Muscle layer of duodenum (tissue), 2 donors: ENCODE data around the gene SPTSSB.

Source experiments
- H3K27ac ChIP-seq: one replicate; pipeline ENCODE4 v1.7.0; 2013; ENCODE audit warnings: mild to moderate bottlenecking, low read length
- H3K27me3 ChIP-seq: one replicate; pipeline ENCODE4 v1.7.0; 2013; ENCODE audit warnings: low read depth, mild to moderate bottlenecking, control low read depth, low read length
- H3K36me3 ChIP-seq, 2 donors: one replicate each; pipeline ENCODE4 v1.7.0; 2013; ENCODE audit warnings: low read length in 2 of 2, control low read depth in 1 of 2, mild to moderate bottlenecking in 1 of 2; ENCODE audit not compliant: insufficient read depth in 2 of 2, control insufficient read depth in 1 of 2
- H3K4me1 ChIP-seq, 2 donors: one replicate each; pipeline ENCODE4 v1.7.0; 2013; ENCODE audit warnings: low read length in 2 of 2, mild to moderate bottlenecking in 2 of 2, control low read depth in 1 of 2, moderate library complexity in 1 of 2; ENCODE audit not compliant: insufficient read depth in 2 of 2, control insufficient read depth in 1 of 2
- H3K4me3 ChIP-seq, 2 donors: one replicate each; pipeline ENCODE4 v1.7.0; 2013; ENCODE audit warnings: low read length in 2 of 2, low read depth in 1 of 2, mild to moderate bottlenecking in 1 of 2
- H3K9me3 ChIP-seq, 2 donors: one replicate each; pipeline ENCODE4 v1.7.0; 2013; ENCODE audit warnings: low read length in 2 of 2, control low read depth in 1 of 2, mild to moderate bottlenecking in 1 of 2; ENCODE audit not compliant: control insufficient read depth in 1 of 2
- donor health status: healthy.

The SPTSSB gene

DNA sequence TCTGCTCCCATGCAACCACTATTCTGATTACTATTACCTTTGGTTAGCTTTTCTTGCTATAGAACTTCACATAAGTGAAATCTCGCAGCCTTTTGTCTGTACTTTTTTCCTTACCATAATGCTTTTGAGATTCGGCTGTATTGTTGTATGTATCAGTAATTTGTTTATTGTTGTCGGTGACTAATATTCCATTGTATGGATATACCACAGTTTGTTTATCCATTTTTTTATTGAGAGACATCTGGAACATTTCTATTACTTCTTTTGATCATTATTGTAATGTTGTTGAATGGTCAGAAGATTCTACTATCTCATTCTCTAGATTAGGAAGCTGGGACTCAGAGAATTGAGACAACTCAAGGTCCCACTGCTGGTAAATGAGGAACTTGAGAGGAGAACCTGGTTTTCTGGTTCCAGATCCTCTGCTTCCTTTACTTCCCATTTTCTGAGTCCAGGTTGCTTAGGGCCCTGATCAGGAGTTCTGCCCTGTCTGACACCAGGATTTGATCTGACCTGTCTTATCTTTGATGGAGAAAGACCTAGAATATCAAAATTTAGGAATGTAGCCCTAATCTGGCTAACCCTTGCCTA is 18.2 kb upstream of the SPTSSB start:
- no peak overlapping the region for H3K27ac ChIP-seq
- no peak overlapping the region for H3K4me3 ChIP-seq
- no peaks in the 10 kb centered on the region for H3K27me3 ChIP-seq
- H3K4me1 ChIP-seq = no peaks in the 10 kb centered on the region
- H3K9me3 ChIP-seq = no peaks in the 10 kb centered on the region
- no peaks in the 10 kb centered on the region for H3K36me3 ChIP-seq

- no peaks in the 10 kb centered on the region for H3K36me3 ChIP-seq
- H3K27me3 ChIP-seq = no peaks in the 10 kb centered on the region
- H3K4me3 ChIP-seq = no peak overlapping the region
- no peak overlapping the region for H3K27ac ChIP-seq
- no peaks in the 10 kb centered on the region for H3K4me1 ChIP-seq
- no peaks in the 10 kb centered on the region for H3K9me3 ChIP-seq
These were observed 17.5 kb upstream of the SPTSSB start for GRCh38 chr3:161388855-161389254.

- Histone ChIP-seq H3K4me3 (no peak overlapping the region), H3K9me3 (no peaks in the 10 kb centered on the region), H3K4me1 (no peaks in the 10 kb centered on the region), H3K27ac (no peak overlapping the region), H3K27me3 (no peaks in the 10 kb centered on the region), H3K36me3 (no peaks in the 10 kb centered on the region)
These were observed 15.9 kb upstream of the SPTSSB start for GRCh38 chr3:161386991-161387770.

DNA sequence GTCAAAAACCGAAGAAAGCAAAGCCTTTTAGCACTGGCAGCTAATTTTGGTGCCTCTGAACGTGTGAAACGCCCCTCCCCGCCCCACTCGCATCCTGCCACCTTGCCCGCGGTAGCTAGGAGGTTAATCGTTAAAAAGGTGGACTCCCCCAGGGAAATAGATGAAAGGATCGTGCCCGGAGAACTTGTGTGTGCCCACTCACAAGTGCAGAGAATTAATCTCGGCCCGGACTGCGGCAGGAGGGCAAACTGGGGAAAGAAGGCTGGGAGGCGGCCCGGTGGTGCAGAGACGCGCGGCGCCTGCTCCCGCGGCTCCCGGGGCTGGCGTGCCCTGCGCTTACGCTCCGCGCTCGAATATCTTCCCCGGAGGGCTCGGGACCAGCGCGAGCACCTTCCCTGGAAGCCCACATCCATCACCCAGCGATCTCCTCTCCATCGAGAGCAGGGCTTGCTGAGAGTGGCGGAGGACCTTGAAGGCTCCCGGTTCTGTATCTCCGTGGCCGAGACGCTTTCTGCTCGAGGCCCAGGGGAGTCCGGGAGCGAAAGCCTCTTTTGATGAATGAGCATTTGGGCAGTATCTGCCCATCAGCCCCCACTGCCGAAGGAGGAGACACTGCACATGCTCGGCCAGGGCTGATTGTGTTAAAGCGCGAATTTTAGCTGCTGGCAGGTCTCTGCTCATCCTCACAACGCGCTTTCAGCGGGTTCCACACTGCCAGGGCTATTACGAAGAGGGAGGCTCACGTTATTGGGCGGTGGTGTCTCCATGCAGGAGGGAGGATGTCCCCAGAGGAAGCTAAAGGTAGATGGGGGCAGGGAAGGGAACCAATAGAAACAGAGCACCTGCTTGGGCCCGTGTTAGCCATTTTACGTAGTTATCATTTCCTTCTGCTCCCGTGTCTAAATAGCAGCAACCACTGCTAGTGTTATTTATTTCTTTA is 1.3 kb upstream of the SPTSSB start:
- peaks cover 3 to 18% of the 10 kb centered on the region in 2 donors for H3K4me1 ChIP-seq
- H3K4me3 ChIP-seq = peak overlapping the region; percentile 65 to 90
- H3K36me3 ChIP-seq = no peaks in the 10 kb centered on the region
- no peaks in the 10 kb centered on the region for H3K9me3 ChIP-seq
- H3K27me3 ChIP-seq = peaks cover 23% of the 10 kb centered on the region
- H3K27ac ChIP-seq = no peak overlapping the region

DNA sequence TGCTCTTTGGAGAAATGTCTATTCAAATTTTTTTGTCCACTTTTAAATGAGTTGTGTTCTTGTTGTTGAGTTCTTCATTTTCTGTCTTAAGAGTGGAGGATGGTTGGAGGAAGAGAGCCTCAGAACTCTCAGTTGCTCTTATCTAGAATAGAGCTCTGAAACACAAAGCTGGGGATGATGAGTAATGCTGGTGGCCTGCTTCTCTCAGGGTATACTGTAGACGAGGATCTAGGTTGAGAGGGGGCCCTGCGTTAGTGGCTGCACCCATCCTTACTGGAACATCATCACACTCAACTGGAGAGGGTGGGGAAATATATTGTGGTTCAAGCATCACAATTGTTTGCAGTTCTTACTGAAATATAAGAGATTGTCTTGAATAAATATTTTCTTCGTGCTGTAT is 1.8 kb downstream of the SPTSSB start:
- Histone ChIP-seq H3K9me3 (no peaks in the 10 kb centered on the region), H3K4me1 (peaks cover 3 to 18% of the 10 kb centered on the region in 2 donors), H3K4me3 (no peak overlapping the region), H3K27me3 (peaks cover 18% of the 10 kb centered on the region), H3K36me3 (no peaks in the 10 kb centered on the region), H3K27ac (no peak overlapping the region)

DNA sequence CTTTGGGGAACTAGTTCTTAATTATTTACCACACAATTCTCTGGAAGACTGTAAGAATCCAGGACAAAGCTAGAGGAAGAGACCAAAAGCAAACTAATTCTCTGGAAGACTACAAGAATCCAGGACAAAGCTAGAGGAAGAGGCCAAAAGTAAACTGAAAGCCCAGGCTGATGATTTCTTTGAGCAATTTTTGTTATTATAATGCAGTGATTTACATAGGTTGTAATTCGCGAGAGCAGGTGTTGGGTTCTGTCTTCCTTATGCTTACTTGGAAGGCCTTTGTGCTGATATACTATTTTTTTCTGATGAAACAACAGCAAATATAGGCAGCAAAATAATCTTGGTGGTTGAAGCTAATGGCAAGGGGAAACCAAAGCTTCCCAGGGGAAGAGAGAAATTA is 5.2 kb downstream of the SPTSSB start:
- no peaks in the 10 kb centered on the region for H3K4me1 ChIP-seq
- H3K36me3 ChIP-seq = no peaks in the 10 kb centered on the region
- no peak overlapping the region for H3K4me3 ChIP-seq
- H3K27me3 ChIP-seq = no peaks in the 10 kb centered on the region
- H3K9me3 ChIP-seq = no peaks in the 10 kb centered on the region
- H3K27ac ChIP-seq = no peak overlapping the region

DNA sequence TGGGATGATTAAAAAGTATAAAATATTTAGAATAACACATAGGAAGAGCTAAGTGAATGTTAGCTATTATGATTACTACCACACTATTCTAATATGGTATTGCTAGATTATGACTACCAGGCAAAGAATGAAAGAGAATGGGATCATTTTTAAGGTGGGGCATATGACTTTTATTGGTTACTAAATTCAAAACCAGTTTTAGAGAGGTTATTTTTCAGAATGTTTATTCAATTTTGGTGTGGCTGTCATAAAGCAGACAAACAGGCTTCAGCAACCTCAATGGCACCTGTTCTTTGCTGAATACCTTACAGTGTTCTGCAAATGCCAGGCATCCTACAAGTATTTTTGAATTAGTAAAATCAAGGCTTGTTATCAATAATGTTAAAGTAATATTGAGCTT is 12.8 kb downstream of the SPTSSB start:
- H3K4me3 ChIP-seq = no peak overlapping the region
- no peaks in the 10 kb centered on the region for H3K36me3 ChIP-seq
- no peaks in the 10 kb centered on the region for H3K27me3 ChIP-seq
- no peaks in the 10 kb centered on the region for H3K4me1 ChIP-seq
- no peak overlapping the region for H3K27ac ChIP-seq
- H3K9me3 ChIP-seq = no peaks in the 10 kb centered on the region

DNA sequence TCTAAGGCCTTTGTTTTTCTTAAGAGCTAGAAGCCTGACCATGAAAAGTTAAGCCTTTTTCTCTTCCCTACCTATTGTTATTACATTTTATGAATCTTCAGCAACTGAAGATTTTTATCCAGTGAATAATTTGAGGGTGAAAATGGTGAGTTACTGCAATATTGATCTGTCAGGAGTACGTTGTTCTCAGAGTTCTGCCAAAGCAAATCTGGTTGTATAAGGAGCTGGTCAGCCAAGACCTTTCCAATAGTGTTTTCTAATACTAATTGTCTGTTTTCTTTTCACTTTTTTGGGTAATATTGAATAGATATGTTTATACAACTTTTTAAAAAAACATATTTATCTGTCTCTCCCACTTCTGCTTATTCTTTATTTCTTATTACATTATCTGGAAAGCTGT is 15.0 kb downstream of the SPTSSB start:
- no peaks in the 10 kb centered on the region for H3K27me3 ChIP-seq
- no peaks in the 10 kb centered on the region for H3K36me3 ChIP-seq
- no peaks in the 10 kb centered on the region for H3K9me3 ChIP-seq
- no peak overlapping the region for H3K27ac ChIP-seq
- no peak overlapping the region for H3K4me3 ChIP-seq
- H3K4me1 ChIP-seq = no peaks in the 10 kb centered on the region

DNA sequence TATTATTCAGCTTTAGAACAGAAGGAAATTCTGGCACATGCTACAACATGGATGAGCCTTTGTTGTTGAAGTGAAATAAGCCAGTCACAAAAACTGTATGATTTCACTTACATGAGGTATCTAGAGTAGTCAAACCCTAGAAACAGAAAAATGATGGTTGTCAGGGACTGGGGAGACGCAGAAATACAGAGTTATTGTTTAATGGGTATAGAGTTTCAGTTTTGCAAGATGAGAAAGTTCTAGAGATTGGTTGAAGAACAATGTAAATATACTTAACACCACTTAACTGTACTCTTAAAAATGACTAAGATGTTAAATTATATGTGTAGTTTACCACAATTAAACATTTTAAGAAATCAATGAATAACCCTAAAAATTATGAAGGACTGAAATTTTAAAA is 15.8 kb downstream of the SPTSSB start:
- no peak overlapping the region for H3K4me3 ChIP-seq
- H3K9me3 ChIP-seq = no peaks in the 10 kb centered on the region
- H3K27me3 ChIP-seq = no peaks in the 10 kb centered on the region
- no peaks in the 10 kb centered on the region for H3K36me3 ChIP-seq
- no peak overlapping the region for H3K27ac ChIP-seq
- no peaks in the 10 kb centered on the region for H3K4me1 ChIP-seq

DNA sequence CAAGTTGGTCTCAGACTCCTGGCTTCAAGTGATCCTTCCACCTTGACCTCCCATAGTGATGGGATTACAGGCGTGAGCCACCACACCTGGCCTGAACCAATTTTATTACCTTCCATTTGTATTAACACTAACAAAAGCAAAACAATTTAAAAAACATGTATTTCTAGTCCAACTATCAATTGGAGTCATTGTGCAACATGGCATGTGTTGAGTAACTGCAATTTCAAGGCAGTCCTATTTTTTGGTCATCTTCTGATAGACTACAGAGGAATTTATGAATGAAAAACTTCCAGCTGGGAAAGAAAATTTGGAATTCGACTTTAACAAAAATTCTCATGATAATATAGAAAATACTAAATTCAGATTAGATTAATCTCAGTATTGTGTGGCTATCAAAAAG is 16.8 kb downstream of the SPTSSB start:
- no peak overlapping the region for H3K4me3 ChIP-seq
- H3K9me3 ChIP-seq = no peaks in the 10 kb centered on the region
- no peaks in the 10 kb centered on the region for H3K4me1 ChIP-seq
- H3K27me3 ChIP-seq = no peaks in the 10 kb centered on the region
- no peaks in the 10 kb centered on the region for H3K36me3 ChIP-seq
- no peak overlapping the region for H3K27ac ChIP-seq

DNA sequence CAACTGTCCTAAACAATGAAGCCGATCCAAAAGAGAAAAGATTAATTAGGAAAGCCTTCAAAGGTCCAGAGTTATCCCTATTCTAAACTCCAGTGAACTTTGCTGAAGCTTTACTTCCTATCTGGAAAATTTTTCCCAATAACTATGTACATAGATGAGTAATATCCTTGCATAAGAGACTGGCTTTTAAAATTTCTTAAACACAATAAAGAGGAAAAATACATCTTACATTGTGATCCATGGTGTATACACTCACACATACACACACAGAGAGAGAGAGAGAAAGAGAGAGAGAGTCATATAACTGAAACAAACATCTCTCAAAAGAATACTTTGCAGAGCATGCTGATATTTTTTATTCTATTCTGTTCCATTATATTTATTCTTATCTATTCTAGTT is 20.0 kb downstream of the SPTSSB start:
- no peaks in the 10 kb centered on the region for H3K27me3 ChIP-seq
- no peaks in the 10 kb centered on the region for H3K4me1 ChIP-seq
- no peak overlapping the region for H3K4me3 ChIP-seq
- H3K36me3 ChIP-seq = no peaks in the 10 kb centered on the region
- H3K9me3 ChIP-seq = no peaks in the 10 kb centered on the region
- H3K27ac ChIP-seq = no peak overlapping the region
